ENCODE measurements around the gene GLA.

- no peak for TF ChIP-seq CTCF (IDR thresholded peaks at IDR 0.05; ENCODE audit: control extremely low read depth in 1 of 3, insufficient read depth in 1 of 3, low read depth in 1 of 3, low read length in 3 of 3)
- no peak for TF ChIP-seq EP300 (IDR thresholded peaks at IDR 0.05; ENCODE audit: borderline replicate concordance in 1 of 2, low read depth in 2 of 2, low read length in 2 of 2)
- no peak for TF ChIP-seq POLR2A (IDR thresholded peaks at IDR 0.05; ENCODE audit: control extremely low read depth in 1 of 2, low read depth in 2 of 2, low read length in 2 of 2)
- TF ChIP-seq EZH2 (IDR thresholded peaks at IDR 0.05; ENCODE audit: low read depth, low read length, severe bottlenecking), result no peak
- no peak for TF ChIP-seq FOSL1 (IDR thresholded peaks at IDR 0.05; ENCODE audit: insufficient read depth, low read depth, low read length)
- no peak for TF ChIP-seq EGR1 (IDR thresholded peaks at IDR 0.05; ENCODE audit: borderline replicate concordance, low read depth, low read length)
- no peak for TF ChIP-seq HDAC6 (IDR thresholded peaks at IDR 0.05; ENCODE audit: low read depth, low read length)
- TF ChIP-seq YY1 (IDR thresholded peaks at IDR 0.05; ENCODE audit: low read depth, low read length), result no peak
- TF ChIP-seq POLR2AphosphoS5 (IDR thresholded peaks at IDR 0.05; ENCODE audit: low read depth, low read length), result no peak
- no peak for TF ChIP-seq TBP (IDR thresholded peaks at IDR 0.05; ENCODE audit: low read depth, low read length)
- no peak for TF ChIP-seq GTF2F1 (IDR thresholded peaks at IDR 0.05; ENCODE audit: borderline replicate concordance, low read depth, low read length)
- TF ChIP-seq ASH2L (IDR thresholded peaks at IDR 0.05; ENCODE audit: low read length), result no peak
Observed at GRCh38 chrX:101407167-101407747, 468 bp downstream of the GLA start.
